Vagina (tissue), 2 donors: ENCODE data around the gene NKAIN2. TPM values are rescaled to one million over a fixed set of nuclear protein-coding genes. Genes with fewer than 3 reads are reported as not detected.

ENCODE experiments used
- DNase-seq, 2 donors: peaks; one replicate each; pipeline ENCODE4 v3.0.0-alpha.2; 2017; ENCODE audit errors: extremely low spot score in 2 of 2
- H3K27ac ChIP-seq: fragments of 200-600 bp; sonication (generic); one replicate; pipeline ENCODE4 v1.5.1; 2019
- H3K27me3 ChIP-seq: fragments of 200-600 bp; sonication (generic); one replicate; pipeline ENCODE4 v1.5.1; 2019
- H3K36me3 ChIP-seq, 2 donors: fragments of 200-600 bp; sonication (generic); one replicate each; pipeline ENCODE4 v1.5.1; 2017 to 2019
- H3K4me1 ChIP-seq: fragments of 200-600 bp; sonication (generic); one replicate; pipeline ENCODE4 v1.5.1; 2019
- H3K4me3 ChIP-seq, 2 donors: fragments of 200-600 bp; sonication (generic); 1 replicate in 1 of 2; 2 replicates in 1 of 2; pipeline ENCODE4 v1.5.1; 2016 to 2019
- H3K9me3 ChIP-seq: fragments of 200-600 bp; sonication (generic); one replicate; pipeline ENCODE4 v1.5.1; 2019
- CTCF ChIP-seq, 3 experiments: fragments of 450-650 bp in 2 of 3; fragments of 200-600 bp in 1 of 3; sonication (generic) in 1 of 3; IDR thresholded peaks; one replicate each; pipeline ENCODE4 v1.5.1; 2017 to 2019; ENCODE audit warnings: antibody characterized with exemption in 3 of 3, mild to moderate bottlenecking in 2 of 3, moderate library complexity in 2 of 3
- POLR2A ChIP-seq, 2 donors: fragments of 450-650 bp; IDR thresholded peaks; one replicate each; pipeline ENCODE4 v1.6.1; 2017; ENCODE audit warnings: antibody characterized with exemption in 2 of 2, mild to moderate bottlenecking in 2 of 2, moderate library complexity in 2 of 2
- POLR2AphosphoS5 ChIP-seq, 2 donors: sonication (generic); formaldehyde crosslinking; IDR thresholded peaks; one replicate each; pipeline ENCODE4 v1.9.0; 2017; ENCODE audit warnings: antibody characterized with exemption in 2 of 2, mild to moderate bottlenecking in 2 of 2, low read depth in 1 of 2; ENCODE audit not compliant: insufficient read depth in 1 of 2
- intact Hi-C: fragments of 100-400 bp; cut with DNase I; formaldehyde crosslinking; loops from one replicate; pipeline ENCODE4 v1.15.1; 2023
- total RNA-seq: library from RNA; depleted of rRNA; stranded (reverse); fragments of >200 nt; gene quantifications from one replicate; pipeline ENCODE4 v1.2.3, GENCODE V29; 2016

The NKAIN2 gene
- total RNA-seq, 1 donor from 2014 or later: not detected

GRCh38 chr6:123784330-123784729 is 19.3 kb upstream of the NKAIN2 start:
- no peaks in the 10 kb centered on the region for H3K4me1 ChIP-seq
- no peak for DNase-seq
- no peaks in the 10 kb centered on the region for H3K36me3 ChIP-seq
- no peaks in the 10 kb centered on the region for H3K9me3 ChIP-seq
- no peak for TF ChIP-seq POLR2A (IDR thresholded peaks at IDR 0.05)
- no peak for TF ChIP-seq CTCF (IDR thresholded peaks at IDR 0.05)
- no peak for TF ChIP-seq POLR2AphosphoS5 (IDR thresholded peaks at IDR 0.05; ENCODE audit: insufficient read depth in 1 of 2, low read depth in 1 of 2)
- intact Hi-C loops: no loop called here
- H3K27me3 ChIP-seq: no peaks in the 10 kb centered on the region
- H3K4me3 ChIP-seq: no peak overlapping the region
- H3K27ac ChIP-seq: no peak overlapping the region

- Histone ChIP-seq H3K4me3 (no peak overlapping the region), H3K36me3 (no peaks in the 10 kb centered on the region), H3K27me3 (no peaks in the 10 kb centered on the region), H3K27ac (no peak overlapping the region), H3K9me3 (no peaks in the 10 kb centered on the region), H3K4me1 (no peaks in the 10 kb centered on the region)
- intact Hi-C loops: no loop called here
- DNase-seq: no peak
- TF ChIP-seq POLR2AphosphoS5 (IDR thresholded peaks at IDR 0.05; ENCODE audit: insufficient read depth in 1 of 2, low read depth in 1 of 2): no peak
- TF ChIP-seq CTCF (IDR thresholded peaks at IDR 0.05): no peak
- no peak for TF ChIP-seq POLR2A (IDR thresholded peaks at IDR 0.05)
These were observed 18.6 kb upstream of the NKAIN2 start for GRCh38 chr6:123785039-123785438.

- no peaks in the 10 kb centered on the region for H3K36me3 ChIP-seq
- H3K4me3 ChIP-seq: no peak overlapping the region
- H3K27ac ChIP-seq: no peak overlapping the region
- no peaks in the 10 kb centered on the region for H3K4me1 ChIP-seq
- intact Hi-C loops: no loop called here
- no peaks in the 10 kb centered on the region for H3K9me3 ChIP-seq
- no peak for TF ChIP-seq CTCF (IDR thresholded peaks at IDR 0.05)
- TF ChIP-seq POLR2A (IDR thresholded peaks at IDR 0.05): no peak
- TF ChIP-seq POLR2AphosphoS5 (IDR thresholded peaks at IDR 0.05; ENCODE audit: insufficient read depth in 1 of 2, low read depth in 1 of 2): no peak
- no peak for DNase-seq
- no peaks in the 10 kb centered on the region for H3K27me3 ChIP-seq
These were observed 15.3 kb upstream of the NKAIN2 start for GRCh38 chr6:123788319-123788718.

GRCh38 chr6:123794190-123794589 is 9.5 kb upstream of the NKAIN2 start:
- intact Hi-C loops: no loop called here
- Histone ChIP-seq H3K4me3 (no peak overlapping the region), H3K9me3 (no peaks in the 10 kb centered on the region), H3K36me3 (no peaks in the 10 kb centered on the region), H3K27me3 (no peaks in the 10 kb centered on the region), H3K27ac (no peak overlapping the region), H3K4me1 (no peaks in the 10 kb centered on the region)
- no peak for DNase-seq
- TF ChIP-seq POLR2AphosphoS5 (IDR thresholded peaks at IDR 0.05; ENCODE audit: insufficient read depth in 1 of 2, low read depth in 1 of 2) (no peak), CTCF (IDR thresholded peaks at IDR 0.05) (no peak), POLR2A (IDR thresholded peaks at IDR 0.05) (no peak)

GRCh38 chr6:123794799-123795198 is 8.9 kb upstream of the NKAIN2 start:
- TF ChIP-seq POLR2A (IDR thresholded peaks at IDR 0.05) (no peak), CTCF (IDR thresholded peaks at IDR 0.05) (no peak), POLR2AphosphoS5 (IDR thresholded peaks at IDR 0.05; ENCODE audit: insufficient read depth in 1 of 2, low read depth in 1 of 2) (no peak)
- H3K4me3 ChIP-seq: no peak overlapping the region
- no peaks in the 10 kb centered on the region for H3K4me1 ChIP-seq
- H3K27me3 ChIP-seq: no peaks in the 10 kb centered on the region
- H3K9me3 ChIP-seq: no peaks in the 10 kb centered on the region
- H3K36me3 ChIP-seq: no peaks in the 10 kb centered on the region
- no peak overlapping the region for H3K27ac ChIP-seq
- no peak for DNase-seq
- intact Hi-C loops: no loop called here
